H1 (cell line): ENCODE results near the gene CCDC51. TPM values are rescaled to one million over a fixed set of nuclear protein-coding genes. Genes with fewer than 3 reads are reported as not detected.

Source experiments
- BACH1 ChIP-seq: IDR thresholded peaks from 2 replicates; pipeline ENCODE4 v1.6.1; 2012; ENCODE audit warnings: low read length, improper control_type of control experiment
- CEBPB ChIP-seq: IDR thresholded peaks from 2 replicates; pipeline ENCODE4 v1.6.1; 2012; ENCODE audit warnings: low read depth, low read length
- CHD2 ChIP-seq: IDR thresholded peaks from 2 replicates; pipeline ENCODE4 v1.6.1; 2012; ENCODE audit warnings: low read length, improper control_type of control experiment
- FOSL1 ChIP-seq: IDR thresholded peaks from 2 replicates; pipeline ENCODE4 v1.6.1; 2011; ENCODE audit warnings: mild to moderate bottlenecking, low read depth, low read length, moderate library complexity; ENCODE audit not compliant: insufficient read depth
- GABPA ChIP-seq: IDR thresholded peaks from 2 replicates; pipeline ENCODE4 v1.6.1; 2011; ENCODE audit warnings: mild to moderate bottlenecking, low read length, moderate library complexity, borderline replicate concordance; ENCODE audit not compliant: insufficient read depth
- GTF2F1 ChIP-seq: IDR thresholded peaks from 2 replicates; pipeline ENCODE4 v1.6.1; 2012; ENCODE audit warnings: low read depth, low read length, improper control_type of control experiment, borderline replicate concordance
- JUN ChIP-seq: IDR thresholded peaks from 2 replicates; pipeline ENCODE4 v1.6.1; 2011; ENCODE audit warnings: low read depth, mild to moderate bottlenecking, improper control_type of control experiment, low read length
- JUND ChIP-seq: IDR thresholded peaks from 2 replicates; pipeline ENCODE4 v1.6.1; 2011; ENCODE audit warnings: mild to moderate bottlenecking, improper control_type of control experiment, low read length
- KDM1A ChIP-seq: fragments of 200-600, 300-600 bp; sonication (generic); IDR thresholded peaks from 2 replicates; pipeline ENCODE4 v1.7.1; 2016; ENCODE audit warnings: mild to moderate bottlenecking, low read length, borderline replicate concordance
- KDM4A ChIP-seq: IDR thresholded peaks from one replicate; pipeline ENCODE4 v1.7.1; 2012; ENCODE audit warnings: low read depth, mild to moderate bottlenecking, moderate library complexity, low read length, inconsistent platforms; ENCODE audit not compliant: severe bottlenecking
- KDM5A ChIP-seq: fragments of 200-600 bp; IDR thresholded peaks from 2 replicates; pipeline ENCODE4 v1.7.1; 2012; ENCODE audit warnings: mild to moderate bottlenecking, low read length, inconsistent platforms, mixed read lengths
- NANOG ChIP-seq: IDR thresholded peaks from 2 replicates; pipeline ENCODE4 v1.6.1; 2011; ENCODE audit warnings: low read length, low read depth, mild to moderate bottlenecking, inconsistent platforms; ENCODE audit not compliant: insufficient read depth, poor library complexity, severe bottlenecking
- NRF1 ChIP-seq: IDR thresholded peaks from 2 replicates; pipeline ENCODE4 v1.6.1; 2011; ENCODE audit warnings: mild to moderate bottlenecking, low read depth, low read length, improper control_type of control experiment
- POU5F1 ChIP-seq: IDR thresholded peaks from 2 replicates; pipeline ENCODE4 v1.6.1; 2011; ENCODE audit warnings: low read depth, mild to moderate bottlenecking, low read length, moderate library complexity
- RFX5 ChIP-seq: IDR thresholded peaks from 2 replicates; pipeline ENCODE4 v1.6.1; 2011; ENCODE audit warnings: low read depth, low read length, improper control_type of control experiment, borderline replicate concordance
- SIRT6 ChIP-seq: IDR thresholded peaks from one replicate; pipeline ENCODE4 v1.7.1; 2012; ENCODE audit warnings: low read length, inconsistent platforms
- SIX5 ChIP-seq: IDR thresholded peaks from 2 replicates; pipeline ENCODE4 v1.6.1; 2011; ENCODE audit warnings: mild to moderate bottlenecking, low read depth, low read length
- SRF ChIP-seq: IDR thresholded peaks from 2 replicates; pipeline ENCODE4 v1.6.1; 2011; ENCODE audit warnings: mild to moderate bottlenecking, low read depth, low read length, moderate library complexity
- SUZ12 ChIP-seq: fragments of 200-600 bp; sonication (generic); IDR thresholded peaks from 2 replicates; pipeline ENCODE4 v1.6.1; 2012; ENCODE audit warnings: mild to moderate bottlenecking, inconsistent platforms, low read length, moderate library complexity, mixed read lengths
- TAF7 ChIP-seq: optimal IDR thresholded peaks from 2 replicates; pipeline ENCODE3; 2011; ENCODE audit warnings: low read depth, mild to moderate bottlenecking, inconsistent platforms, low read length, moderate library complexity, borderline replicate concordance
- USF2 ChIP-seq: IDR thresholded peaks from 2 replicates; pipeline ENCODE4 v1.6.1; 2011; ENCODE audit warnings: low read length, improper control_type of control experiment
- polyA plus RNA-seq, 7 experiments: library from polyadenylated mRNA; depleted of rRNA in 3 of 7; stranded (reverse) in 5 of 7; unstranded in 2 of 7; fragments of >200 nt in 5 of 7; fragments of 200-250 nt in 2 of 7; gene quantifications; 1 replicate in 5 of 7; 2 replicates in 1 of 7; 4 replicates in 1 of 7; pipeline versions ENCODE4 v1.2.1 to v1.2.3, GENCODE V29; 2011 to 2013; ENCODE audit warnings: missing spikeins in 2 of 7, mixed read lengths in 2 of 7
- total RNA-seq: library from RNA; stranded (reverse); fragmentation: NEBNext Ultra II Directional; extraction: Animal tissue kit (Norgen Biotek cat#: 25700); gene quantifications from 2 replicates; pipeline ENCODE4 v1.2.1, GENCODE V29; 2021

CCDC51 gene
- total and polyA plus RNA-seq, 2 of the 8 experiments (the other 6 are each of a cell fraction or from before 2014, with no cell fraction given) = 21.3 to 21.4 TPM

- no peak for TF ChIP-seq USF2
- TF ChIP-seq KDM5A = no peak
- no peak for TF ChIP-seq KDM1A
- TF ChIP-seq KDM4A = peak; percentile 41
- no peak for TF ChIP-seq SRF
- TF ChIP-seq SIRT6 = no peak
- no peak for TF ChIP-seq SUZ12
- no peak for TF ChIP-seq BACH1
- no peak for TF ChIP-seq RFX5
- TF ChIP-seq GTF2F1 = no peak
- TF ChIP-seq POU5F1 = no peak
- peak; percentile 16 for TF ChIP-seq TAF7
- TF ChIP-seq JUN = no peak
- TF ChIP-seq FOSL1 = no peak
- TF ChIP-seq GABPA = no peak
- no peak for TF ChIP-seq CEBPB
- no peak for TF ChIP-seq SIX5
- no peak for TF ChIP-seq NANOG
- TF ChIP-seq JUND = no peak
- TF ChIP-seq NRF1 = no peak
- no peak for TF ChIP-seq CHD2
These were observed 10.5 kb downstream of the CCDC51 start (continued) for GRCh38 chr3:48429317-48429959.
